ENCODE results near the gene CLTB. TPM values are rescaled to one million over a fixed set of nuclear protein-coding genes. Genes with fewer than 3 reads are reported as not detected.

CLTB gene
- total and polyA plus RNA-seq, 4 donors, result 14.2 to 49.4 (median 38.6) TPM

DNA sequence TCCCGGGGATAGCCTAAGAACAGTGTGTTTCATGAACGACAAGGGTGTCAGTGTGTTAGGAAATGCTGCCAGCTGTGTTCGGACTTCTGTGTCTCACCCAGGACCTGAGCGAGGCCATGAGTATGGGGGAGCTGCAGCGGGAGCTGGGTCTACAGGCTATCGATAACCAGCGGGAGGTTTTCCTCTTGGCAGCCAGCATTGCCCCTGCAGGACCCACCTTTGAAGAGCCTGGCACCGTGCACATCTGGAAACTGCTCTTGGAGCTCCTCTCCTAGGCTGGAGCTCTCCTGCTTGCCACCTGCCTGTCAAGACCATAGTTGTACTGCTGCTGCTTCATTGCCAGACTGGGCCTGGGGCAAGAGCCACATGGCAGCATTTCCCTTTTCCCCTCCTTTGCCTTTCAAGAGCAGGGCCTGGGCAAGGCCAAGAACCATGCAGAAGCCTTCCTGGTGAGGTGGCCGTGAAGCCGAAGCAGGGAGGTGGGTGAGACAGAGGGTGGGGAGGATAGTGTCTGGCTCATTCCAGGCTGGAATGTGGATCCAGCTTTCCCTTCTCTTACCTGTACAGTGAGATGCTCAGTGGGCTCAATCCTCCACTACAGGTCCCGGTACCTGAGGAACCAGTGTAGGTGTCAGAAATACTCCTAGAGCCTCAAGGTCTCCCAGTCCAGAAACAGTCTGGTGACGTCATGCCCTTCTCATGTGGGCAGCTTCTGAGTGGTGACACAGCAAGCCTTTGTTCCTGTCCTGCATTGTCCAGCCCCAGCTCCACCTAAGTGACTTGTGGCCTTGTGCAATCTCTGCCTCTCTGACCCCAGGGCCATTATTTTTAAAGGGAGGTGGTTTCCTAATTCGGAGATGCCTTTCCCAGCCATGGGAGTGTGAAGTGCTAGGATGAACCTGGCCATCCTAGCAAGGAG is 44.5 kb downstream of the CLTB start:
- TF ChIP-seq, protein P1, sequence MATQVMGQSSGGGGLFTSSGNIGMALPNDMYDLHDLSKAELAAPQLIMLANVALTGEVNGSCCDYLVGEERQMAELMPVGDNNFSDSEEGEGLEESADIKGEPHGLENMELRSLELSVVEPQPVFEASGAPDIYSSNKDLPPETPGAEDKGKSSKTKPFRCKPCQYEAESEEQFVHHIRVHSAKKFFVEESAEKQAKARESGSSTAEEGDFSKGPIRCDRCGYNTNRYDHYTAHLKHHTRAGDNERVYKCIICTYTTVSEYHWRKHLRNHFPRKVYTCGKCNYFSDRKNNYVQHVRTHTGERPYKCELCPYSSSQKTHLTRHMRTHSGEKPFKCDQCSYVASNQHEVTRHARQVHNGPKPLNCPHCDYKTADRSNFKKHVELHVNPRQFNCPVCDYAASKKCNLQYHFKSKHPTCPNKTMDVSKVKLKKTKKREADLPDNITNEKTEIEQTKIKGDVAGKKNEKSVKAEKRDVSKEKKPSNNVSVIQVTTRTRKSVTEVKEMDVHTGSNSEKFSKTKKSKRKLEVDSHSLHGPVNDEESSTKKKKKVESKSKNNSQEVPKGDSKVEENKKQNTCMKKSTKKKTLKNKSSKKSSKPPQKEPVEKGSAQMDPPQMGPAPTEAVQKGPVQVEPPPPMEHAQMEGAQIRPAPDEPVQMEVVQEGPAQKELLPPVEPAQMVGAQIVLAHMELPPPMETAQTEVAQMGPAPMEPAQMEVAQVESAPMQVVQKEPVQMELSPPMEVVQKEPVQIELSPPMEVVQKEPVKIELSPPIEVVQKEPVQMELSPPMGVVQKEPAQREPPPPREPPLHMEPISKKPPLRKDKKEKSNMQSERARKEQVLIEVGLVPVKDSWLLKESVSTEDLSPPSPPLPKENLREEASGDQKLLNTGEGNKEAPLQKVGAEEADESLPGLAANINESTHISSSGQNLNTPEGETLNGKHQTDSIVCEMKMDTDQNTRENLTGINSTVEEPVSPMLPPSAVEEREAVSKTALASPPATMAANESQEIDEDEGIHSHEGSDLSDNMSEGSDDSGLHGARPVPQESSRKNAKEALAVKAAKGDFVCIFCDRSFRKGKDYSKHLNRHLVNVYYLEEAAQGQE (IDR thresholded peaks at IDR 0.05), result no peak
- no peak for TF ChIP-seq YY1 (IDR thresholded peaks at IDR 0.05)
- TF ChIP-seq NR2F2 (IDR thresholded peaks at IDR 0.05), result no peak
- no peak for TF ChIP-seq RAD21 (IDR thresholded peaks at IDR 0.05)
- no peak overlapping the region for H3K9ac ChIP-seq (ENCODE audit: low read depth in 1 of 2, low read length in 2 of 2)
- DNase-seq (ENCODE audit: low spot score), result no peak
- H3K36me3 ChIP-seq (ENCODE audit: control insufficient read depth in 4 of 4, insufficient read depth in 3 of 4, low read depth in 1 of 4, low read length in 3 of 4), result no peaks in the 10 kb centered on the region
- H3K4me1 ChIP-seq (ENCODE audit: control insufficient read depth in 4 of 4, insufficient read depth in 4 of 4, low read length in 3 of 4), result no peaks in the 10 kb centered on the region
- no peaks in the 10 kb centered on the region for H3K27me3 ChIP-seq (ENCODE audit: control insufficient read depth in 4 of 4, insufficient read depth in 4 of 4, low read length in 3 of 4)
- no peaks in the 10 kb centered on the region for H3K9me3 ChIP-seq (ENCODE audit: control insufficient read depth in 4 of 4, low read length in 3 of 4)
- H3K27ac ChIP-seq (ENCODE audit: low read depth in 1 of 2, low read length in 2 of 2), result no peak overlapping the region
- H3K4me3 ChIP-seq (ENCODE audit: low read depth in 1 of 3, low read length in 3 of 3), result no peak overlapping the region
- 94% methylated on average over 13 of the region's 13 CpGs for WGBS

DNA sequence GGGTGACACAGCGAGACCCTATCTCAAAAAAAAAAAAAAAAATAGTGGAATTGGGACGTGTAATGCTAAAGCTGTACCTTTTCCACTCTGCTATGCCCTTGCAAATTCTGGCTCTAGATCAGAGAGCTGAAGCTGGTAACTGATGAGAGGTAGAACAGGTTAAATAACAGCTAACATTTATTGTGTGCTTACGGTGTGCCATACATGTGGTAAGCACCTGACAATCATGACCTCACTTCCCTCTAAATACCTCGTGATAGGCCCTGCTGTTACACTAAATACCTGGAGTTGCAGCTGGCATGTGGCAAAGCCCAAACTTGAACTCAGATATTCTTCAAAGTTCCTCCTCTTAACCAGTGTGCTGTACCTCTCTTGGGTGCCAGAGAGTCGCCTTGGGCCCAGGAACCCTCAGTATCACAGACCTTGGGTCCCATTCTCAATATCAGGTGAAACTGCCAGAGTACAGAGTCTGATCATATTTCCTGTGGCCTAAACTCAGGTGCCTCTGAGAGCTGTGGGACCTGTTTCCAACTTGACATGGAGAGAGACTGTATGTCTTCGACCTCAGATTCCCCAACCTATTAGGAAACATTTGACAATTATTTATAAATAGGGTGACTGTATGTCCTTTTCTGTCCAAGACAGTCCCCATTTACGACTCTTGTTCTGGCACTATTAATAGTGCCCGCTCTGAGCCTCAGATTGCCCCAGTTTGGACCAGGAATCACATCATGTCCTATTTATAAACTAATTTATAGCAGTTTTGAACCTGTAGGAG is 46.2 kb downstream of the CLTB start:
- WGBS, result 91% methylated on average over 8 of the region's 8 CpGs

More for the DNA sequence above, 46.2 kb downstream of the CLTB start:
- H3K9ac ChIP-seq (ENCODE audit: low read depth in 1 of 2, low read length in 2 of 2), result no peak overlapping the region
- H3K4me3 ChIP-seq (ENCODE audit: low read depth in 1 of 3, low read length in 3 of 3), result no peak overlapping the region
- no peaks in the 10 kb centered on the region for H3K36me3 ChIP-seq (ENCODE audit: control insufficient read depth in 4 of 4, insufficient read depth in 3 of 4, low read depth in 1 of 4, low read length in 3 of 4)
- H3K9me3 ChIP-seq (ENCODE audit: control insufficient read depth in 4 of 4, low read length in 3 of 4), result no peaks in the 10 kb centered on the region
- H3K27ac ChIP-seq (ENCODE audit: low read depth in 1 of 2, low read length in 2 of 2), result no peak overlapping the region
- peaks cover 0 to 11% (median 6%) of the 10 kb centered on the region in 4 donors for H3K4me1 ChIP-seq (ENCODE audit: control insufficient read depth in 4 of 4, insufficient read depth in 4 of 4, low read length in 3 of 4)
- TF ChIP-seq SP1 (IDR thresholded peaks at IDR 0.05) (no peak), JUND (IDR thresholded peaks at IDR 0.05) (no peak), RXRA (IDR thresholded peaks at IDR 0.05) (no peak), TAF1 (conservative IDR thresholded peaks at IDR 0.05) (no peak), FOXA1 (IDR thresholded peaks at IDR 0.05) (no peak), NR2F2 (IDR thresholded peaks at IDR 0.05) (no peak), EGR1 (IDR thresholded peaks at IDR 0.05; ENCODE audit: low read depth in 2 of 2) (no peak), RAD21 (IDR thresholded peaks at IDR 0.05) (no peak), HNF4A (conservative IDR thresholded peaks at IDR 0.05) (no peak), HNF4G (IDR thresholded peaks at IDR 0.05) (no peak), YY1 (IDR thresholded peaks at IDR 0.05) (no peak), GABPA (IDR thresholded peaks at IDR 0.05 in 1 of 2, conservative IDR thresholded peaks at IDR 0.05 in 1 of 2) (no peak), FOXA2 (IDR thresholded peaks at IDR 0.05) (no peak)
- TF ChIP-seq, protein P2, sequence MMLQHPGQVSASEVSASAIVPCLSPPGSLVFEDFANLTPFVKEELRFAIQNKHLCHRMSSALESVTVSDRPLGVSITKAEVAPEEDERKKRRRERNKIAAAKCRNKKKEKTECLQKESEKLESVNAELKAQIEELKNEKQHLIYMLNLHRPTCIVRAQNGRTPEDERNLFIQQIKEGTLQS (IDR thresholded peaks at IDR 0.05), result no peak
- TF ChIP-seq, protein P1 (IDR thresholded peaks at IDR 0.05), result no peak
- TF ChIP-seq, protein P3, sequence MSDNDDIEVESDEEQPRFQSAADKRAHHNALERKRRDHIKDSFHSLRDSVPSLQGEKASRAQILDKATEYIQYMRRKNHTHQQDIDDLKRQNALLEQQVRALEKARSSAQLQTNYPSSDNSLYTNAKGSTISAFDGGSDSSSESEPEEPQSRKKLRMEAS (IDR thresholded peaks at IDR 0.05), result no peak
- TF ChIP-seq, protein P4, sequence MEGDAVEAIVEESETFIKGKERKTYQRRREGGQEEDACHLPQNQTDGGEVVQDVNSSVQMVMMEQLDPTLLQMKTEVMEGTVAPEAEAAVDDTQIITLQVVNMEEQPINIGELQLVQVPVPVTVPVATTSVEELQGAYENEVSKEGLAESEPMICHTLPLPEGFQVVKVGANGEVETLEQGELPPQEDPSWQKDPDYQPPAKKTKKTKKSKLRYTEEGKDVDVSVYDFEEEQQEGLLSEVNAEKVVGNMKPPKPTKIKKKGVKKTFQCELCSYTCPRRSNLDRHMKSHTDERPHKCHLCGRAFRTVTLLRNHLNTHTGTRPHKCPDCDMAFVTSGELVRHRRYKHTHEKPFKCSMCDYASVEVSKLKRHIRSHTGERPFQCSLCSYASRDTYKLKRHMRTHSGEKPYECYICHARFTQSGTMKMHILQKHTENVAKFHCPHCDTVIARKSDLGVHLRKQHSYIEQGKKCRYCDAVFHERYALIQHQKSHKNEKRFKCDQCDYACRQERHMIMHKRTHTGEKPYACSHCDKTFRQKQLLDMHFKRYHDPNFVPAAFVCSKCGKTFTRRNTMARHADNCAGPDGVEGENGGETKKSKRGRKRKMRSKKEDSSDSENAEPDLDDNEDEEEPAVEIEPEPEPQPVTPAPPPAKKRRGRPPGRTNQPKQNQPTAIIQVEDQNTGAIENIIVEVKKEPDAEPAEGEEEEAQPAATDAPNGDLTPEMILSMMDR (IDR thresholded peaks at IDR 0.05; ENCODE audit: low read depth, low read length, missing input control), result no peak
- TF ChIP-seq, protein P5, sequence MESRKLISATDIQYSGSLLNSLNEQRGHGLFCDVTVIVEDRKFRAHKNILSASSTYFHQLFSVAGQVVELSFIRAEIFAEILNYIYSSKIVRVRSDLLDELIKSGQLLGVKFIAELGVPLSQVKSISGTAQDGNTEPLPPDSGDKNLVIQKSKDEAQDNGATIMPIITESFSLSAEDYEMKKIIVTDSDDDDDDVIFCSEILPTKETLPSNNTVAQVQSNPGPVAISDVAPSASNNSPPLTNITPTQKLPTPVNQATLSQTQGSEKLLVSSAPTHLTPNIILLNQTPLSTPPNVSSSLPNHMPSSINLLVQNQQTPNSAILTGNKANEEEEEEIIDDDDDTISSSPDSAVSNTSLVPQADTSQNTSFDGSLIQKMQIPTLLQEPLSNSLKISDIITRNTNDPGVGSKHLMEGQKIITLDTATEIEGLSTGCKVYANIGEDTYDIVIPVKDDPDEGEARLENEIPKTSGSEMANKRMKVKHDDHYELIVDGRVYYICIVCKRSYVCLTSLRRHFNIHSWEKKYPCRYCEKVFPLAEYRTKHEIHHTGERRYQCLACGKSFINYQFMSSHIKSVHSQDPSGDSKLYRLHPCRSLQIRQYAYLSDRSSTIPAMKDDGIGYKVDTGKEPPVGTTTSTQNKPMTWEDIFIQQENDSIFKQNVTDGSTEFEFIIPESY (IDR thresholded peaks at IDR 0.05), result no peak
- no peak for DNase-seq (ENCODE audit: low spot score)
- no peaks in the 10 kb centered on the region for H3K27me3 ChIP-seq (ENCODE audit: control insufficient read depth in 4 of 4, insufficient read depth in 4 of 4, low read length in 3 of 4)

Data from liver (tissue), 9 donors.